ENCODE data around the gene RPL27.

GRCh38 chr17:42969001-42969581 is 29.1 kb upstream of the RPL27 start:
- TF ChIP-seq CTCF (IDR thresholded peaks at IDR 0.05) (no peak), POLR2A (IDR thresholded peaks at IDR 0.05) (no peak)
